PC-3 (cell line): Measurements from ENCODE around the gene DYNC1LI2. TPM values are rescaled to one million over a fixed set of nuclear protein-coding genes. Genes with fewer than 3 reads are reported as not detected.

Experiments
- ATAC-seq: fragments of 200-7000 bp; cut with Tn5 transposase; 2 replicates; pipeline ENCODE4 v1.9.1; 2020; ENCODE audit warnings: mild to moderate bottlenecking, moderate library complexity
- Bru-seq: library from RNA; stranded (reverse); fragments of 400-500 nt; gene quantifications from one replicate; lab custom pipeline; 2021; lab: Mats Ljungman, UMichigan
- BruChase-seq, 2 experiments: library from RNA; stranded (reverse); fragments of 400-500 nt; gene quantifications; one replicate each; lab custom pipeline; 2021; lab: Mats Ljungman, UMichigan
- BruUV-seq: library from RNA; stranded (reverse); fragments of 400-500 nt; replicated peaks from 2 replicates; lab custom pipeline; 2021; lab: Mats Ljungman, UMichigan
- CTCF ChIA-PET: fragments of 300-600 bp; sonication (Branson Sonifier 250); formaldehyde crosslinking; loops from one replicate; lab custom pipeline; 2022; ENCODE audit warnings: antibody characterized with exemption; lab: Charles Lee
- POLR2A ChIA-PET: fragments of 300-600 bp; sonication (Branson Sonifier 250); formaldehyde crosslinking; loops from one replicate; lab custom pipeline; 2022; ENCODE audit warnings: antibody characterized with exemption; ENCODE audit not compliant: unreplicated experiment; lab: Charles Lee
- DNase-seq: peaks from one replicate; pipeline ENCODE4 v3.0.0-alpha.2; 2015
- H2AFZ ChIP-seq: fragments of 300-600 bp; sonication (generic); 2 replicates; pipeline ENCODE4 v1.6.0; 2016; ENCODE audit warnings: antibody characterized with exemption, low read length
- H3F3A ChIP-seq: fragments of 300-600 bp; sonication (generic); one replicate; pipeline ENCODE4 v1.6.0; 2017; ENCODE audit warnings: antibody characterized with exemption, low read length, control low read depth, mild to moderate bottlenecking; ENCODE audit not compliant: unreplicated experiment
- H3K27ac ChIP-seq: fragments of 300-600 bp; sonication (generic); 2 replicates; pipeline ENCODE4 v1.5.1; 2016; ENCODE audit warnings: mild to moderate bottlenecking, low read length
- H3K27me3 ChIP-seq: fragments of 300-600 bp; sonication (generic); 2 replicates; pipeline ENCODE4 v1.6.1; 2016; ENCODE audit warnings: low read length, mixed read lengths
- H3K36me3 ChIP-seq: fragments of 300-600 bp; sonication (generic); 2 replicates; pipeline ENCODE4 v1.6.1; 2016; ENCODE audit warnings: low read depth, mixed run types, low read length, mixed read lengths
- H3K4me1 ChIP-seq: fragments of 300-600 bp; sonication (generic); 2 replicates; pipeline ENCODE4 v1.5.1; 2016; ENCODE audit warnings: low read length; ENCODE audit not compliant: insufficient read depth
- H3K4me2 ChIP-seq: fragments of 300-600 bp; sonication (generic); 2 replicates; pipeline ENCODE4 v1.6.0; 2016; ENCODE audit warnings: low read length
- H3K4me3 ChIP-seq: fragments of 300-600 bp; sonication (generic); 2 replicates; pipeline ENCODE4 v1.5.1; 2016; ENCODE audit warnings: mild to moderate bottlenecking, low read length, mixed read lengths
- H3K79me2 ChIP-seq: fragments of 300-600 bp; sonication (generic); 2 replicates; pipeline ENCODE4 v1.6.1; 2017; ENCODE audit warnings: low read length, mixed read lengths
- H3K9ac ChIP-seq: fragments of 300-600 bp; sonication (generic); 2 replicates; pipeline ENCODE4 v1.6.0; 2016; ENCODE audit warnings: mild to moderate bottlenecking, low read length
- H3K9me2 ChIP-seq: fragments of 300-600 bp; sonication (generic); replicated peaks from 2 replicates; pipeline ENCODE4 v1.6.1; 2016; ENCODE audit warnings: mixed run types, low read length, mixed read lengths
- H3K9me3 ChIP-seq: fragments of 300-600 bp; sonication (generic); 2 replicates; pipeline ENCODE4 v1.6.1; 2016; ENCODE audit warnings: low read length, mixed read lengths
- H4K20me1 ChIP-seq: fragments of 300-600 bp; sonication (generic); 2 replicates; pipeline ENCODE4 v1.6.1; 2016; ENCODE audit warnings: low read length, mixed read lengths
- EZH2 ChIP-seq: fragments of 300-600 bp; sonication (generic); IDR thresholded peaks from one replicate; pipeline ENCODE4 v1.6.1; 2017; ENCODE audit warnings: antibody characterized with exemption, mild to moderate bottlenecking, low read length; ENCODE audit not compliant: unreplicated experiment
- EZH2phosphoT487 ChIP-seq: fragments of 300-600 bp; sonication (generic); IDR thresholded peaks from 2 replicates; pipeline ENCODE4 v1.6.1; 2018; ENCODE audit warnings: mild to moderate bottlenecking, antibody characterized with exemption, low read length, borderline replicate concordance
- intact Hi-C: fragments of 100-400 bp; cut with micrococcal nuclease; formaldehyde crosslinking; loops from 2 replicates; pipeline ENCODE4 v1.9.0; 2023
- long read RNA-seq: library from polyadenylated mRNA; unstranded; transcript quantifications from one replicate; pipeline ENCODE4 v2.0.0, GENCODE V29; 2021; ENCODE audit not compliant: unreplicated experiment
- total RNA-seq: library from RNA; depleted of rRNA; stranded (reverse); fragments of >200 nt; gene quantifications from 2 replicates; pipeline ENCODE4 v1.2.3, GENCODE V29; 2014; rRNA removed
- TF ChIP-seq, protein P1 (sequence below): fragments of 300-600 bp; sonication (generic); conservative IDR thresholded peaks from 2 replicates; pipeline ENCODE4 v1.5.1; 2017; ENCODE audit warnings: antibody characterized with exemption, low read depth, mild to moderate bottlenecking, low read length

DYNC1LI2 gene
- 63.9 and 82.8 TPM in 2 replicates for total RNA-seq
- Bru-seq, nascent RNA = percentile 89 among the genes with signal in this experiment
- percentile 95 among the genes with signal in this experiment for BruChase-seq, experiment 1, labeled RNA remaining after a 6-hour chase
- percentile 95 among the genes with signal in this experiment for BruChase-seq, experiment 2, labeled RNA remaining after a 2-hour chase
- long read RNA-seq, full-length matches to known transcripts = 65 of 128 reads
- long read RNA-seq, partial matches to known transcripts = 18 of 128 reads
- long read RNA-seq, other reads (novel, unspliced or antisense) = 45 of 128 reads

DNA sequence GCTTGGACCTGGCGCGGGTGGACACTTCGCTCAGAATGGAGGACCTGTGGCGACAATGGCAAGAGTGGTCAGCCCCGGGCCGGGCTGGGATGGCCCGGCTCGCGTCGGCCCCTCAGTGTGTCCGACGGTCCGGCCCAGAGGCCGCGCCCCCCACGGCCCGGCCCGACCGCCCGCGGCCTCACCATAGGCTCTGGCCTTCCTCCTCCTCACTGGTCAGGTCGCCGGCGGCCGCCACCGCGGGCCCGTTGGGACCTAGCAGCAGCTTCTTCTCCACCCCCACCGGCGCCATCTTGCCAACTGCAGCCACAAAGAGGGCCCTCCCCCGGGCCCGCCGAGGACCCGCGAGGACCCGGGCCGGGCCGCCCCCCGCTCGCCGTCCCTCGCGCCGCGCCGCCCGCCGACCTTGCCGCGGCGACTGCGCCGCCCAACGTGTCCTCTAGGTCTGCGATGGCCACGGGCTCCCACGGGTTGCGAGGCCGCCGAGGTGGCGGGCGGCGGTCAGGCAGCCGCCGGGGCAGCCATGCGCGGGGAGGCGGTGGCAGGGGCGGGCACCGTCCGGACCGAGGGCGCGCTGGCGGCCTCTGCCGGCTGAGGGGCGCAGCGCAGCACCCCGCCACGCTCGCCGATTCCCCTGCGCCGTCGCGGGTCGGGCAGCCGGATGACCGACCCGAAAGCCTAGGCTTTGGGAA, at the start of gene DYNC1LI2:
TSS of gene DYNC1LI2 (minus strand) at position 307 of the 689 bp plus-strand sequence. CDS start at position 289, 18 bp downstream.
- TF ChIP-seq EZH2phosphoT487 (no peak), EZH2 (no peak)
- TF ChIP-seq, protein P1, sequence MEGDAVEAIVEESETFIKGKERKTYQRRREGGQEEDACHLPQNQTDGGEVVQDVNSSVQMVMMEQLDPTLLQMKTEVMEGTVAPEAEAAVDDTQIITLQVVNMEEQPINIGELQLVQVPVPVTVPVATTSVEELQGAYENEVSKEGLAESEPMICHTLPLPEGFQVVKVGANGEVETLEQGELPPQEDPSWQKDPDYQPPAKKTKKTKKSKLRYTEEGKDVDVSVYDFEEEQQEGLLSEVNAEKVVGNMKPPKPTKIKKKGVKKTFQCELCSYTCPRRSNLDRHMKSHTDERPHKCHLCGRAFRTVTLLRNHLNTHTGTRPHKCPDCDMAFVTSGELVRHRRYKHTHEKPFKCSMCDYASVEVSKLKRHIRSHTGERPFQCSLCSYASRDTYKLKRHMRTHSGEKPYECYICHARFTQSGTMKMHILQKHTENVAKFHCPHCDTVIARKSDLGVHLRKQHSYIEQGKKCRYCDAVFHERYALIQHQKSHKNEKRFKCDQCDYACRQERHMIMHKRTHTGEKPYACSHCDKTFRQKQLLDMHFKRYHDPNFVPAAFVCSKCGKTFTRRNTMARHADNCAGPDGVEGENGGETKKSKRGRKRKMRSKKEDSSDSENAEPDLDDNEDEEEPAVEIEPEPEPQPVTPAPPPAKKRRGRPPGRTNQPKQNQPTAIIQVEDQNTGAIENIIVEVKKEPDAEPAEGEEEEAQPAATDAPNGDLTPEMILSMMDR = peak; percentile 58
- peaks cover 20% of the 10 kb centered on the region for H3K4me1 ChIP-seq
- DNase-seq = peak; percentile 74
- intact Hi-C loops = loop anchor here (10.0 kb wide), 1 partner anchor 113 kb away; no protein-coding TSS in a partner anchor
- peak within 1 kb of the TSS; percentile 98 for H3K9ac ChIP-seq
- CTCF ChIA-PET = interaction anchor here (0.7 to 1.1 kb wide), 3 partner anchors 10 to 143 kb away, joined by 3 to 4 read pairs (median 4); no protein-coding TSS in a partner anchor
- H3K27me3 ChIP-seq = no peaks in the 10 kb centered on the region
- BruUV-seq = no TSS peak
- peak within 1 kb of the TSS; percentile 94 for H3K4me2 ChIP-seq
- no peaks in the 10 kb centered on the region for H3K9me3 ChIP-seq
- ATAC-seq = peak; percentile 89
- H3K9me2 ChIP-seq = no peaks in the 10 kb centered on the region
- no peaks in the 10 kb centered on the region for H3F3A ChIP-seq
- peak within 1 kb of the TSS; percentile 40; the same call in 1 of the 2 replicates for H3K27ac ChIP-seq
- H2AFZ ChIP-seq = peak within 1 kb of the TSS; percentile 97
- H3K4me3 ChIP-seq = peak within 1 kb of the TSS; percentile 99
- H4K20me1 ChIP-seq = peaks cover 18% of the 10 kb centered on the region
- peaks cover 18% of the 10 kb centered on the region for H3K36me3 ChIP-seq
- POLR2A ChIA-PET = interaction anchor here (0.6 kb wide), 1 partner anchor 10 kb away, joined by 16 read pairs; no protein-coding TSS in a partner anchor
- peaks cover 49% of the 10 kb centered on the region for H3K79me2 ChIP-seq

DNA sequence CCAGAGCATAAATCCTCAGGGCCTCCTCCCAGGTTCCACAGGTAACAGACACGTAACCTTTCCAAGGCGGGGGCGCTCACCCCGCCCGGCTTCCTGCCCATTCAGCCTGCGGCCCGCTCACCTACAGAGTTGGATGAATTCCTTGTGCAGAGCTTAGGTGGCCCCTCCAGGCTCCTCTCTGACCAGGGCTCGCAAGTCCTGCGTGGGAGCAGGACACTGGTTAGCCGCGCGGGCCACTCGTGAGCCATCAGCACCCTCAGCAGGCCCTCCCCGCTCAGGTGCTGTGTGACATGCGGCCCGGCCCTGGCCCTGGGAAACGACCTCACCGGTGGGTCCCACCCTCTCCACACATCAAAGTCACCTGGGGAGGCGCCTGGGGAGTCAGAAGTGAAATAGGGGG, 49.4 kb upstream of the DYNC1LI2 start:
- ATAC-seq (no peak), DNase-seq (no peak)
- TF ChIP-seq EZH2phosphoT487 = no peak
- TF ChIP-seq, protein P1 = no peak
- no peak for TF ChIP-seq EZH2
- Histone ChIP-seq H3K79me2 (no peaks in the 10 kb centered on the region), H3K4me1 (no peaks in the 10 kb centered on the region), H3K4me2 (no peak overlapping the region), H3K36me3 (peaks cover 19% of the 10 kb centered on the region), H3K9me3 (no peaks in the 10 kb centered on the region), H3F3A (no peaks in the 10 kb centered on the region), H3K9me2 (no peaks in the 10 kb centered on the region), H3K27ac (no peak overlapping the region), H3K4me3 (no peak overlapping the region), H3K9ac (no peak overlapping the region), H2AFZ (no peak overlapping the region), H3K27me3 (no peaks in the 10 kb centered on the region), H4K20me1 (no peaks in the 10 kb centered on the region)
- intact Hi-C loops = no loop called here
- CTCF ChIA-PET = no interaction called here
- POLR2A ChIA-PET = no interaction called here
- no TSS peak for BruUV-seq
